PC-3 (cell line): ENCODE measurements around the gene SDHAF1.

Experiments
- EZH2 ChIP-seq: fragments of 300-600 bp; sonication (generic); IDR thresholded peaks from one replicate; pipeline ENCODE4 v1.6.1; 2017; ENCODE audit warnings: antibody characterized with exemption, mild to moderate bottlenecking, low read length; ENCODE audit not compliant: unreplicated experiment
- EZH2phosphoT487 ChIP-seq: fragments of 300-600 bp; sonication (generic); IDR thresholded peaks from 2 replicates; pipeline ENCODE4 v1.6.1; 2018; ENCODE audit warnings: mild to moderate bottlenecking, antibody characterized with exemption, low read length, borderline replicate concordance
- TF ChIP-seq, protein P1 (sequence below): fragments of 300-600 bp; sonication (generic); conservative IDR thresholded peaks from 2 replicates; pipeline ENCODE4 v1.5.1; 2017; ENCODE audit warnings: antibody characterized with exemption, low read depth, mild to moderate bottlenecking, low read length

DNA sequence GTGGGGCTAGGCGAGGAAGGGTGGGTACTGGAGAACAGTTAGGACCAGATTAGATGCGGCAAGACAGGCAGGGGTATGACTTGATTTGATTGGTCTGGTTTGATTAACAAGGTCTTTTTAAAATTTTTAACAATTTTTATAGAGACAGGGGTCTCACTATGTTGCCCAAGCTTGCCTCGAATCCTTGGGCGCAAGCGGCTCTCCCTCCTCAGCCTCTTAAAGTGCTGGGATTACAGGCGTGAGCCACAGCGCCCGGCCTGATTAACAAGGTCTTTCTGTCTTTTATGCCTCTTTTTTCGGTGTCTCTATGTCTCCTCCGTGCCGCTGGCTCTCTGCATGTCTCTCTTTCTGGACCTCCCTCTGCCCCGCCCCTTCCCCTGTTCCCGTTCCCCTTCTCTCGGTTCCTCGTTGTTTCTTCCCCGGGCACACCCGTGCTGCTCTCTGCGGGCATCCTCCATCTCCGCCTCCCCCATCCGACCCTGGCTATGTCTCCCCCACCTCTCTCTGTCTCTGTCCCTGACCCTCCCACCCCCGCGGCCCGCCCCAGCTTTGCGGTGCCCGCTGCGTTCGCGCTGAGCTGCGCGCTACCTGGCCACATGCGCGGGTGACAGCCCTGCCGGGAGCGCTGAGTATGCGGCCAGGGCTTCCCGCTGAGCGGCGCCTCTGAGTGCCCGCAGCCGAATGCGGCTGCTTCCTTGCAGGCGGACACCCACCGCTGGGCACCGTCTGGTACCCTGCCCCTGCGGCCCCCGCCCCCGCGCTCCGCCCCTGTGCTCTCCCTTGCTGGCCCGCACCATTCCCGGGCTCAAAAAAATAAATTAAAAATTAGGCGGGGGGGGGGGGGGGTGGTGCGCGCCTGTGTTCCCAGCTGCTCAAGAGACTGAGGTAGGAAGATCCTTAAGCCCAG is 8.1 kb upstream of the SDHAF1 start:
- TF ChIP-seq, protein P1, sequence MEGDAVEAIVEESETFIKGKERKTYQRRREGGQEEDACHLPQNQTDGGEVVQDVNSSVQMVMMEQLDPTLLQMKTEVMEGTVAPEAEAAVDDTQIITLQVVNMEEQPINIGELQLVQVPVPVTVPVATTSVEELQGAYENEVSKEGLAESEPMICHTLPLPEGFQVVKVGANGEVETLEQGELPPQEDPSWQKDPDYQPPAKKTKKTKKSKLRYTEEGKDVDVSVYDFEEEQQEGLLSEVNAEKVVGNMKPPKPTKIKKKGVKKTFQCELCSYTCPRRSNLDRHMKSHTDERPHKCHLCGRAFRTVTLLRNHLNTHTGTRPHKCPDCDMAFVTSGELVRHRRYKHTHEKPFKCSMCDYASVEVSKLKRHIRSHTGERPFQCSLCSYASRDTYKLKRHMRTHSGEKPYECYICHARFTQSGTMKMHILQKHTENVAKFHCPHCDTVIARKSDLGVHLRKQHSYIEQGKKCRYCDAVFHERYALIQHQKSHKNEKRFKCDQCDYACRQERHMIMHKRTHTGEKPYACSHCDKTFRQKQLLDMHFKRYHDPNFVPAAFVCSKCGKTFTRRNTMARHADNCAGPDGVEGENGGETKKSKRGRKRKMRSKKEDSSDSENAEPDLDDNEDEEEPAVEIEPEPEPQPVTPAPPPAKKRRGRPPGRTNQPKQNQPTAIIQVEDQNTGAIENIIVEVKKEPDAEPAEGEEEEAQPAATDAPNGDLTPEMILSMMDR, result no peak
- no peak for TF ChIP-seq EZH2
- no peak for TF ChIP-seq EZH2phosphoT487
